Measurements from ENCODE around the gene TEK. TPM values are rescaled to one million over a fixed set of nuclear protein-coding genes. Genes with fewer than 3 reads are reported as not detected.
A peak's percentile ranks its signal among the peaks of the same experiment; 100 is the strongest.

The TEK gene
- total and polyA plus RNA-seq, 9 of the 15 experiments (the other 6 are each of a cell fraction or from before 2014, with no cell fraction given), result 0.03 to 0.13 (median 0.06) TPM

- no peak for TF ChIP-seq HES1 (IDR thresholded peaks at IDR 0.05; ENCODE audit: low read depth)
- TF ChIP-seq ZFP1 (CRISPR knock-in tag; IDR thresholded peaks at IDR 0.05), result no peak
- TF ChIP-seq RAD21 (CRISPR knock-in tag; conservative IDR thresholded peaks at IDR 0.05 in 1 of 2, IDR thresholded peaks at IDR 0.05 in 1 of 2), result no peak
- TF ChIP-seq DLX4 (CRISPR knock-in tag; IDR thresholded peaks at IDR 0.05), result no peak
- TF ChIP-seq TCFL5 (CRISPR knock-in tag; conservative IDR thresholded peaks at IDR 0.05), result no peak
- no peak for TF ChIP-seq CEBPB (tag; IDR thresholded peaks at IDR 0.05)
- TF ChIP-seq TAL1 (IDR thresholded peaks at IDR 0.05), result no peak
- TF ChIP-seq MTA3 (IDR thresholded peaks at IDR 0.05; ENCODE audit: borderline replicate concordance), result no peak
- TF ChIP-seq PYGO2 (tag; IDR thresholded peaks at IDR 0.05), result no peak
These were observed 56.0 kb downstream of the TEK start (continued) for GRCh38 chr9:27165068-27165467.

- BruUV-seq (replicated peaks), result no TSS peak
- Histone ChIP-seq H3K4me1 (replicated peaks in 1 of 2; ENCODE audit: control insufficient read depth in 2 of 2, insufficient read depth in 2 of 2, low read length in 2 of 2) (no peaks in the 10 kb centered on the region), H3K4me2 (ENCODE audit: insufficient read depth, low read length) (no peak overlapping the region), H3K9me3 (replicated peaks; ENCODE audit: control insufficient read depth, insufficient read depth, low read depth, low read length) (no peaks in the 10 kb centered on the region), H3K27ac (ENCODE audit: extremely low read depth, low read depth, low read length) (no peak overlapping the region), H3K9ac (ENCODE audit: insufficient read depth in 1 of 2, low read depth in 2 of 2, low read length in 2 of 2) (no peak overlapping the region), H3K27me3 (ENCODE audit: control insufficient read depth in 2 of 2, insufficient read depth in 2 of 2, low read length in 2 of 2) (no peaks in the 10 kb centered on the region), H3K79me2 (ENCODE audit: control insufficient read depth, insufficient read depth, low read length) (no peaks in the 10 kb centered on the region), H4K20me1 (replicated peaks; ENCODE audit: control insufficient read depth, insufficient read depth, low read length) (no peaks in the 10 kb centered on the region), H3K4me3 (no peak overlapping the region), H3K36me3 (ENCODE audit: control insufficient read depth, insufficient read depth, low read length) (no peaks in the 10 kb centered on the region), H3K9me1 (ENCODE audit: control insufficient read depth, insufficient read depth, low read length) (no peaks in the 10 kb centered on the region), H2AFZ (ENCODE audit: low read depth, low read length) (no peak overlapping the region)
- ATAC-seq, result 0 out of 3 replicates have a peak, but pooled peaks have one; percentile 62
- ChIA-PET POLR2A (no interaction called here), CTCF (ENCODE audit: low intra/inter-chr PET ratio) (no interaction called here)
- 0% methylated on average over 4 of the region's 10 CpGs for WGBS (ENCODE audit: insufficient coverage, low coverage, missing lambda C conversion rate)
- in situ Hi-C loops (cut with MboI) (no loop called here), intact Hi-C loops (cut with micrococcal nuclease) (no loop called here)
- no peak for FAIRE-seq
- DNase-seq (ENCODE audit: extremely low read depth in 1 of 4, low spot score in 3 of 4), result peak in 3 of 4 experiments; percentile 0 to 1 (median 1)
- TF ChIP-seq MYNN (IDR thresholded peaks at IDR 0.05) (no peak), MYNN (CRISPR knock-in tag; IDR thresholded peaks at IDR 0.05) (no peak), ATF4 (CRISPR knock-in tag; IDR thresholded peaks at IDR 0.05) (no peak), CTCF (IDR thresholded peaks at IDR 0.05 in 2 of 3, conservative IDR thresholded peaks at IDR 0.05 in 1 of 3; ENCODE audit: insufficient read depth in 2 of 3, low read depth in 1 of 3, low read length in 3 of 3) (0 out of 6 replicates have a peak, but pooled peaks of 1 of the 3 experiments have one; percentile 19)
These were observed 56.6 kb downstream of the TEK start for GRCh38 chr9:27165670-27166069.
